ENCODE data around the gene SMTN.
"Not testable (repeated sequence)": the region's sequence is repeated elsewhere in the genome, so short reads cannot be mapped to it uniquely, and the experiment has no call there.

Gene SMTN

DNA sequence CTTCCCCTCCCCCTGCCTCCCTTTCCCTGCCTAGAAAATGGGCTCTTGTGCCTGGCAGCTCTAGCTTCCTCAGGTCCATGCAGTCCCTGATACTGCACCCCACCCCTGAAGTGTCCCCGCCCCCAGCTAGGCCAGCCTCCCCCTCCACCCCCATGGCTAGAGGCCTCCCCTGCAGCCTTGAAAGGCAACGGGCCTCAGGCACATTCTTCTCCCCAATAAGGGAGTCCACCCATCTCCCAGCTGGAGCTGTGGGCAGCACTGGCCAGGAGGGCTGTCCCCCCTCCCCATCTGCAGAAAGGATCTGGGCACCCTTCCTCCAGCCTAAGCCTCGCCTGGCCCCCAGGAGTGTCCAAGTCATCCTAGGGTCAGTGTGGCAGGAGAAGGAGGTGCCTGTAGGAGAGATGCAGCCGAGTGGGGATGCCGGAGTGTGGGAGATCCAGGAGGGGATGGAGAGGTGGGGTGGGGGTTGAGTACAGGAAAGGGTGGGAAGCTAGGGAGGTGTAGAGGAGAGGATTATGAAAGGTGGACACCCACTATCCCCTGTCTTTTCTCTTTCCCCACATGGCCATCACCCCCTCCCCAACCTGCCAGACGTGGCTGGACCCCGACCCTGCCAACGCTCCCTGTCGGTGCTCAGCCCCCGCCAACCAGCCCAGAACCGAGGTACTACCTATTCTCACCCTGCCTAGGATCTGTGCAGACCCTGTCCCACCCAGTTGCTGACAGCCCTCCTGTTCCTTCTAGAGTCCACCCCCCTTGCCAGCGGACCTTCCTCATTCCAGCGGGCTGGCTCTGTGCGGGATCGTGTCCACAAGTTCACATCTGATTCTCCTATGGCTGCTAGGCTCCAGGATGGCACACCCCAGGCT is 9.3 kb downstream of the SMTN start:
- DNase-seq = peak; percentile 49

DNA sequence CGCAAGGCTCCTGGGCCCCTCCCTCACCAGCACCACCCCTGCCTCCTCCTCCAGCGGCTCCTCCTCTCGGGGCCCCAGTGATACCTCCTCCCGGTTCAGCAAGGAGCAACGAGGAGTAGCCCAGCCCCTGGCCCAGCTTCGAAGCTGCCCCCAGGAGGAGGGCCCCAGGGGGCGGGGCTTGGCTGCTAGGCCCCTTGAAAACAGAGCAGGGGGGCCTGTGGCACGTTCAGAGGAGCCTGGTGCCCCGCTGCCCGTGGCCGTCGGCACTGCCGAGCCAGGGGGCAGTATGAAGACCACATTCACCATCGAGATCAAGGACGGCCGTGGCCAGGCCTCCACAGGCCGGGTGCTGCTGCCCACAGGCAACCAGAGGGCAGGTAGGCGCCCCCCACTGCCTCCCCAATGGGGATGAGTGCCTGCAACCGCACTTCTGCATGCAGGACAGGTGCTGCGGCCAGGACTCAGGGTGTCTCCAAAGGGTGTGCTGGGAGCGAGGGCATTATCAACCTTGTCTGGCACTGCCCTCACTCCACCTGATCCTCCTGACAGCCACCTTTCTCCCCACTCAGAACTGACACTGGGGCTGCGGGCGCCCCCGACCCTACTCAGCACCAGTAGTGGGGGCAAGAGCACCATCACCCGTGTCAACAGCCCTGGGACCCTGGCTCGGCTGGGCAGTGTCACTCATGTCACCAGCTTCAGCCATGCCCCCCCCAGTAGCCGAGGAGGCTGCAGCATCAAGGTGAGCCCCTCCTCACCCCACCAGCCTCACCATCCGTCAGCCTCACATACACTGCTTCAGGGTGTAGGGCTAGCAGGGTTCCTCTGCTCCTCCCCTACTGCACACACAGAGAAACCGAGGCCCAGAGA is 10.2 kb downstream of the SMTN start:
- DNase-seq = no peak

DNA sequence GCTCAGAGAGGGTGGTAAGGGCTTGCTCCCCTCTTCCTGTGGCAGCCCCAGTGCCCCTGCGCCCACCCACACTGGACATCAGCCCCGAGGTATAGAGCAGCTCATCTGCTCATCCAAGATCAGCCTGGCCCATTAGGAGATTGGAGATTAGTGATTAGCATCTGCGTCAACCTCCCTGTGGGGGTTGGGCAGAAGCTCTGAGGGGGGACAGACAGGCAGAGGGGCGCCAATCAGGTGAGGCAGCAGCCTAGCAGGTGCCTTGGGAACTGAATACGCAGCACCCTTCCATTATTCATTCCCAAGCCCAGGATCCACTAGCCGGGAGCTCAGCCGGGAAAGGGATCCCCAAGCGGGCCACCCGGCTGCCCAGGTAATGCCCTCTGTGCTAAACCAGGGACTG is 11.0 kb downstream of the SMTN start:
- no peak for DNase-seq

DNA sequence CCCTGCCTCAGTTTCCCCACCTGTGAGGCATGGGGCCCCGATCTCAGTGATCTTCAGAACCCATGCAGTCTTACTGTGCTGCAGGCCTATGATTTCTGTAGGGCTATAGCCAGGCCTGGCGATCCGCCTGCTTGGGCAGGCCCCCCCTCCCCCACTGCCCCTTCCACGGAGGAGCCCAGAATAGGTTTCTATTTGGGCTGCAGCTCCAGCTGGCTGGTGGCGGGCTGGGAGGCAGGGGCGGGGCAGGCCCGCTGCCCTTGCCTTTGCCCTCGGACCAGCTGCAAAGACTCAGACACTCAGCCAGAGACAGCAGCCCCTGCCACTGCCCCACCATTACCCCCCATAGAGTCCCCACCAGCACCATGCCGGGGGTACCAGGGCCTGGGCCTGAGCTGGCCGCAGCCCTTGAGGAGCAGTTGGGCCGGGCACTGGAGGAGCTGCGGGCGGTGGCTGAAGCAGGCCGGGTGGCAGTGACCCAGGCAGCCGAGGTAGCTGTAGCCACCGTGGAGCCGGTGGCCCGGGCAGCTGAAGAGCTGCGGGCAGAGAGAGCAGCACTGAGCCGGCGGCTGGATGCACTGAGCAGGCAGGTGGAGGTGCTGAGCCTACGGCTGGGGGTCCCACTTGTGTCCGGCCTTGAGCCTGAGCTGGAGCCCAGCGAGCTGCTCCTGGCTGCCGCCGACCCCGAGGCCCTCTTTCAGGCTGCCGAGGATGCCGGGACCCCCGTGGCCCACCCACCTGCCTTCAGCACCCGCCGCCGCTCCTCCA is 12.2 kb downstream of the SMTN start:
- no peak for DNase-seq

DNA sequence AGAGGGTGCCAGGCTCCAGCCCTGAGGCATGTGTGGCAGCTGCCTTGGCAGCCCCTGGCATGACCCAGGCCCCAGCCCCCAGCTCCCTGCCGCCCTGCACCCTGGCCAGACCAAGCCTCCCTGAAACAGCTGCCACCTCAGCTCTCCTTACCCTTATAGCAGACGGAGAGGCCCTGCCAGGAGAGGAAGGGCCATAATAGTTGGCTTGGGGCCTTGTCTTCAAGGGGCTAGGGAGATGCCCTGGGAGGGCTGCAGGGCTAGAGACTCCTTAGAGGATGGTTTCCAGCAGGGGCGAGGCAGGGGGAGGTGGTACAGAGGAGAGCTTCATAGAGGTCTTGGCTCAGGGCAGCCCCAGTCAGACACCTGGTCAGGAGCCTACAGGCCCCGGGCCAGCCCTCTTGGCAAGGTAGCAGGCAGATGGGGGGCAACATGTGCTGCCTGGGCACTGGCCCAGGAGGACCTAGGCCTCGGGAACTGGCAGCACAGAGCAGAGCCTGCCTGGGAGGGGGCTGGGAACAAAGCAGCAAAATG is 13.0 kb downstream of the SMTN start:
- DNase-seq = no peak

DNA sequence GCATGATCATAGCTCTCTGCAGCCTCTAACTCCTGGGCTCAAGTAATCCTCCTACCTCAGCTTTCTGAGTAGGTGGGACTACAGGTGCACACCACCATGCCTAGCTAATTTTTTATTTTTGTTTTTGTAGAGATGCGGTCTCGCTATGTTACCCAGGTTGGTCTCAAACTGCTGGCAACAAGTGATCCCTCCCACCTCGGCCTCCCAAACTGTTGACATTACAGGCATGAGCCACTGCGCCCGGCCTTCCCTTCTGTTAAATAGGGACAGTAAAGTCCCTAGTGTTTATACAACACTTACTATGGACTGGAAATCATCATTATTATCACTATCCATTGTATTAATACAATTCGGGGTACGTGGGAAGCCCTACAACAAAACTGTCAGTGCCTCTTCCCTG is 13.6 kb downstream of the SMTN start:
- no peak for DNase-seq

DNA sequence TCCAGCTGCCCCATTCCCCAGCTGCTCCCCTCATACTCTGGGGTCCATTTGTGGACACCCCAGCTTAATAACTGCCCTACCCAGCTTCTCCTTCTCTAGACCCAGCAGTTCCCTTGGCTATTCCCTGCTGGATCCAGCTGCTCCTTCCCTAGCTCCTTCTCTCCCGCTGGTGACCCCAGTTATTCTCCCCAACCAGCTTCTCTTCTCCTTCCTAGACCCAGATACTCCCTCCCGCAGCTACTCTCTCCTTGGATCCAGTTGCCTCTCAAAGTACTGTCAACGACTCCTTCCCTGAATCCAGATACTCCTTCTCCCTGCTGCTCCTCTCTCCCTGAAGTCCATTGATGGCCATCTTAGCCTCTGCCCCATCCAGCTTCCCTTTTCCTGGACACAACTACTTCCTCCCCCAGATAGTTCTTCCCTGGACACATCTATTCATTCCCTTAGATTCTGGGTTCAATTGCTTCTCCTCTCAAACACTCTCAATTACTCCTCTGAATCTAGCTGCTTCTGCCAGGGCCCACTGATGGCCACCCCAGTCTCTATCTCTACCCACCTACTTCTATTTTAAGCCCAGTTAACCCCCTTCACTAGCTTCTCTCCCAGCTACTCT is 14.6 kb downstream of the SMTN start:
- DNase-seq = no peak

DNA sequence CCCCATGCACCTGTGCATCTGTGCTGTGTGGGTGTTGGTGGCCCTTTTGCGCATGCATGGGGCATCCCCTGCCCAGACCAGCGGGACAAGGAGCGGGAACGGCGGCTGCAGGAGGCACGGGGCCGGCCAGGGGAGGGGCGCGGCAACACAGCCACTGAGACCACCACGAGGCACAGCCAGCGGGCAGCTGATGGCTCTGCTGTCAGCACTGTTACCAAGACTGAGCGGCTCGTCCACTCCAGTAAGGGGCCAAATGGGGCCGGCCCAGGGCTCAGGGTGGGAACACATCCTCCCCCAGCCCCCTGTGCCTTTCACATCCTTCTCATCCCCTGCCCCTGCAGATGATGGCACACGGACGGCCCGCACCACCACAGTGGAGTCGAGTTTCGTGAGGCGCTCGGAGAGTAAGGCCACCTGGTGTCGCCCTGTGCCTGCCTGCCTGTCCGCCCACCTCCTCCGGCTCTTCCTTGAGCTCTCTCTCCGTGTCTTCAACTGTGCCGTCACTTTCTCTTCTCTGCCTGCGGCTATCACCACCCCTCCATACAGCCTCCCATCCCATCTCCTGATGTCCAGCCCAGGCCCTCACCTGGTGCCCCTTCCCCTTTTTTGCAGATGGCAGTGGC is 15.7 kb downstream of the SMTN start:
- no peak for DNase-seq

DNA sequence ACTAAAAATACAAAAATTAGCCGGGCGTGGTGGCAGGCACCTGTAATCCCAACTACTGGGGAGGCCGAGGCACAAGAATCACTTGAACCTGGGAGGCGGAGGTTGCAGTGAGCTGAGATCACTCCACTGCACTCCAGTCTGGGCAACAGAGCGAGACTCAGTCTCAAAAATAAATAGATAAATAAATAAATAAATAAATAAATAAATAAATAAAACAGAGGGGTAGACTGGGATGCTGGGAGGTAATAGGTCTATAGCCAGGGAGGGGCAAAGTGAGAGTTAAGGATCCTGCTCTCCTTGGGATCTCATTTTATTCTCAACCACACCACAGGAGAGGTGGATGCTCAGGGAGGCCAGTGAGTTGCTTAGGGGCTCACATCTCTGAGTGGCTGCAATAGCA is 16.4 kb downstream of the SMTN start:
- not testable (repeated sequence) for DNase-seq

DNA sequence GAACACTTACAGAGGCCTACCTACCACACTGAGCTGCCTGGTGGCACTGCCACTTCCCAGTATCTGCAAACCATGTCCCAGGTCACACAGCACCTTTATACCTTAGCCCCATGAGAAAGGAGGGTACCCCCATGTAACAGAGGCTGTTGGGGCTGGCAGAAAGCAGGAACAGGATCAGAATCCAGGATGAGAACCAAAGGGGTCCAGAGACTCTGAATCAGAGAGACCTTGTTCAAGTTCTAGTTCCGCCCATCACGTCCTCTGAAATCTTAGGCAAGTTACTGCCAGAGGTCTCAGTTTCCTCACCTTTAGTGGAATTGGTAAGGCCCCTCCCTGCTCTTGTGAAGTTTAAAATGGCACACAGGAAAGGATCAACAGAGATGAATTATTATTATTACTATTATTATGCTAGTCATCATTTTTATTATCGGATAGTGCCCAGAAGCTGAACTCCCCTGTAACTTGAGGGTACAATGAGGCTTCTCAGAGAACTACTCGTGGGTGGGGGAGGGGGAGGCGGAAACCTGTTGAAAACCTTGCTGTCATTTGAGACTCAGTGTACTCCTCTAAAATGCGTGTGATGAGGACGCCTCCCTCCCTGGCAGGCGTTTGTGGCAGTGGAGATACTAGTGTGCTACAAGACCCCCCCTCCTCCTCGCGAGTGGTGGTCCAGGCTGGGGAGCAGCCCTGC is 17.0 kb downstream of the SMTN start:
- DNase-seq = no peak

DNA sequence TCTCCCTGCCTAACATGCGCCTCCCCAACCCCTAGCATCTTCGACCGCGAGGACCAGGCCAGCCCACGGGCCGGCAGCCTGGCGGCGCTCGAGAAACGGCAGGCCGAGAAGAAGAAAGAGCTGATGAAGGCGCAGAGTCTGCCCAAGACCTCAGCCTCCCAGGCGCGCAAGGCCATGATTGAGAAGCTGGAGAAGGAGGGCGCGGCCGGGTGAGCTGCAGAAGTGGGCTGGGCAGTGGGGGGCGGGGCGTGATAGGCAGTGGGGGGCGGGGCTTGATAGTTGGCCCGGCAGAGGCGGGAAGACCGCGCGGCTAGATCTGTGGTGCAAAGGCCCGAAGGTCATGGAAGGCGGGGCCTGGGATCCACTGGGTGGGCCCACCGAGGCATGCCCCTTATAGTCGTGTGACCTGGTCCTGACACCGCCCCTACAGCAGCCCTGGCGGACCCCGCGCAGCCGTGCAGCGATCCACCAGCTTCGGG is 17.6 kb downstream of the SMTN start:
- DNase-seq = no peak

DNA sequence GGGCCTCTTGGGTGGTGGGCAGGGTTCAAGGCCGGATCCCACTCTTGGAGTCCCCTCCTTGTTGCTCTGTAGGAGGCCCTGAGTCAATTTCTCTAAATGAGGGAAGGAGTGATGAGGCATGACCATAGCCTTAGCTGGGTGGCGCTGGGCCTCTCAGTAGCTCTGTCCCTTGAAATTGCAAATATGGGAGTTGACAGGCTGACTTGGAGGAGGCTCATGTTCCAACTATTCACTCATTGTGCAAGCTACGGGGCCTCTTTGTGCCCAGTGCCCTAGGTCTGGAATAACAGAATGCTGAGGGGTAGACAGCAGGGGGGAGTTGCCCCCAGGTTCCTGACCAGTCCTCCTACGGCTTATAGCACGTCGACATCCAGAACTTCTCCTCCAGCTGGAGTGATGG is 18.3 kb downstream of the SMTN start:
- DNase-seq = no peak

DNA sequence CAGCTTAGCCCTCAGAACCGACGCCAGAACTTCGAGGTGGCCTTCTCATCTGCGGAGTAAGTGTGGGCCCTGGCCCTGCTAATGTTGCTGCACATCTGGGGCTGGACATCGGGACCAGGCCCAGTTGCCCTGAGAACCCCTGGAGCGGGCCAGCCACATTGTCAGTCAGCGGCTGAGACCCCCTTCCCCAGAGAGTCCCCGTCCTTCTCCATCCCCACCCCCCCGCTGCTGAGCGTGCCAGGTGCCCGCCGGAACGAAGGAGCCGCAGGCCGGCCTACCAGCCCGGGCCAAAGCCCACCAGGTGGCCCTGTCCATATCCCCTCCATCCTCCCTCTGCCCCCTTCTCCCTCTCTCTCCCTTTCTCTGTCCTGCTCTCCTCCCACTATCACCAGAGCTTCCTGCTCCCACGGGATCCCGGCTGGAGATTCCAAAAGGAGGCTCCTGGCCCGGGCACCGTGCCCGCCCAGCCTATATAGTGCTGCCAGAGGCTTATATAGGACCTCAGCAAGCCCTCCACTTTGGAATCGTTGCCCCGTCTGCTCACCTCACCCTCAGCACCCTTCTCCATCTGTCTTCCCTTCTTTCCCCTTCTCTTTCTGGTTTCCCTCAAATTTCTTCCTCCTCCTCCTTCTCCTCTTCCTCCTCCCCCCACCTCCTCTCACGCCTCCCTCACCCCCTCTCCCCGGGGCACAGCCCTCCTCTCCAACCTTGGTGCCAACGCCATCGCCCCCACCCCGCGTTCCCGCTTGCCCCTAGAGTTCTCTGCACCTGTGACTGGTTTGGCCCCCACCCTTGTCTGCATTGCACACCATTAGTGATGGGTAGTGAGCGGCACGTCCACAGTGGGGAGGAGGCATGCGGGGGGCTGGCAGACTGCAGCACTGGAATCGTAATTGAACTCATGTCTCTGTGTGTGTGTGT is 19.0 kb downstream of the SMTN start:
- DNase-seq = no peak

DNA sequence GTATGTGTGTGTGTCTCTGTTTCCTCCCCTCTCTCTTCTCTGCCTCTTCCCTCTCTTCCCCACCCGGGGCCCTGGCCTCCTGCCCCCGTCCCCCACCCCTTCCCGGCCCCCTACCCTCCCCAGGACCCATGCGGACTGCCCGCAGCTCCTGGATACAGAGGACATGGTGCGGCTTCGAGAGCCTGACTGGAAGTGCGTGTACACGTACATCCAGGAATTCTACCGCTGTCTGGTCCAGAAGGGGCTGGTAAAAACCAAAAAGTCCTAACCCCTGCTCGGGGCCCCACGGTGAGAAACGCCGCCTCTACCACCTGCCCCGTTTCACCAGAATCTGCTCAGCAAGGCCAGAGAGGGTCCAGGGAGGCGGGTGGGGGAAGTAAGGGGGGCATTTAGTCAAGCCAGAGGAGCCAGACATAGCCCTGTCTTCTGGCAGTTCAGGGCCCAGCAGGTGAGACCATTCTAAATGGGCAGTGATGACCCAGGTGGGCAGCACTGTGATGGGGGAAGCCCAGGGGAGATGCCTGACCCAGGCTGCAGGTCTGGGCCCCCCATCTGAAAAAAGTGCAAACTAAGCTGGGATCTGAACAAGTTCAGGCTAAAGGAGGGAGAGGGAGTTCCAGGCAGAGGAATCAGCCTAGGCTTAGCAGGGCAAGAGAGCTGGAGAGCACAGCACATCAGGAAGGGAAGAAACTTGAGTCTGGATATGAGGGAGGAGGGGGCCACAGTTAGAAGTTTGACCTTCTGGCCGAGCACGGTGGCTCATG is 19.8 kb downstream of the SMTN start:
- no peak for DNase-seq

DNA sequence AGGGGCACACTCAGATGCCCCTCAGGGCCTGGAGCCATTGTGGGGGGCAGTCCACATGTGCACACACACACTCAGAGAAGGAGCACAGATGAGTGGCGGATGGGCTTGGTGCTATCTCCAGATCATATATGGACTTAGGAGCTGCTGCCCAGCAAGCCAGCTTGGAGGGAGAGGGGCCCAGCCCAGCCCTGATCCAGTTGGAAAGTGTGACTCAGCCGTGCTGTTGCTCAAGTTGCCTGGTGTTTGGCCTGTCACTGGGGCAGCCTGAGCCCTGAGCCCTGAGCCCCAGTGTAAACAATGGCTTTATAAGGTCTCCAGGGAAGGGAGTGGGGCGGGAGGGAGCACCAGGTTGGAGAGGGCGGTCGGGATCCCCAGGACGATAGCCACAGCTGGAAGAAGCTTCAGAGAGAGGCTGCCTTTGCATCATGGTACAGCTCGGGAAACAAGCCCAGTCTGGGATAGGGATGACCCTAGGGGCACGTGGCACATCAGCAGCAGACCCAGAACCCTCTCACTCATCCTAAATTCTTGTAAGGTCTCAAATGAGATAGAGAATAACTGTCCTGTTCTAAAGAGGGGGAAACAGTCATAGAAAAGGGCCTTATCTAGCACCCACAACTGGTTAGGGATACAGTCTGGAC is 21.4 kb downstream of the SMTN start:
- peak; percentile 86 for DNase-seq

DNA sequence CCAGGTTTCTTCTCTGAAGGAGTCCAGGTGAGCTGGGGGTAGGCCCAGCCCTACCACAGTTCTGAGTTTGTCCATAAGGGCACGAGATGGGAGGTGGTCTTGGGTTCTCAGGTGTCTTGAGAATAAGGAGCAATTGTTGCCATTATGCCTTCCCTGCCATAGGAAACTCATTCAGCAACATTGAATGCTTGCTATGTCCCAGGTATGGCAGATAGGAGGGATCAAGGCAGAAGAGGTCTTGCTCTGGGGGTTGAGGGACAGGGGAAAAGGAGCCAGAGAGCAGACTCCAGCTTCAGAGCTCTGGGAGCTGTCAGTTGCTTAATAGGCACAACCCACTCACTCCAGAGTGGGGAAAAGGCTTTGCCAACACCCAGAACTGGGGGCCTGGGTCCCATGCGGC is 22.0 kb downstream of the SMTN start:
- no peak for DNase-seq

DNA sequence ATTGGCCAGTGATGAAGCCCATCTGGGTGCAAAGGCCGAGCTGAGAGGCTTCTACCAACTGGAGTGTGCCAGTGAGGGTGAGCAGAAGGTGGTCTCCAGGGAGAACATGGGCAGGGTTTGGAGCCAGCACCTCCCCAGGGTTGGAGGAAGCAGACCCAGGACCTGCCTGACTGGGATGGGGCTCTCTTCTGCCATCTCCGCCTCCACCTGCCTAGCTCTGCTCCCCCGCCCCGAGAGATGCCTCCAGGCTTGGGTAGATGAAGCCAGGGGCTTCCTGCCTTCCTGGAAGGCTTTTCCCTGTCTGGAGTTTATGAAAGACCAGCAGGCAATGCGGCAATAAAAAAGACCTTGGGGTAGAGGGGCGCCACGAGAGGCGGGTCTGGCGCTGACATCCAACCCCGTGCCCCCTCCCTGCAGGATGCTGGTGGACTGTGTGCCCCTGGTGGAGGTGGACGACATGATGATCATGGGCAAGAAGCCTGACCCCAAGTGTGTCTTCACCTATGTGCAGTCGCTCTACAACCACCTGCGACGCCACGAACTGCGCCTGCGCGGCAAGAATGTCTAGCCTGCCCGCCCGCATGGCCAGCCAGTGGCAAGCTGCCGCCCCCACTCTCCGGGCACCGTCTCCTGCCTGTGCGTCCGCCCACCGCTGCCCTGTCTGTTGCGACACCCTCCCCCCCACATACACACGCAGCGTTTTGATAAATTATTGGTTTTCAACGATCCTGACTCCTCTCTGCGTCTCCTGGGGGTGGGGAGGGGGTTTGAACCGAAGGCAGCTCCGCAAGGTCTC is 23.0 kb downstream of the SMTN start:
- no peak for DNase-seq

DNA sequence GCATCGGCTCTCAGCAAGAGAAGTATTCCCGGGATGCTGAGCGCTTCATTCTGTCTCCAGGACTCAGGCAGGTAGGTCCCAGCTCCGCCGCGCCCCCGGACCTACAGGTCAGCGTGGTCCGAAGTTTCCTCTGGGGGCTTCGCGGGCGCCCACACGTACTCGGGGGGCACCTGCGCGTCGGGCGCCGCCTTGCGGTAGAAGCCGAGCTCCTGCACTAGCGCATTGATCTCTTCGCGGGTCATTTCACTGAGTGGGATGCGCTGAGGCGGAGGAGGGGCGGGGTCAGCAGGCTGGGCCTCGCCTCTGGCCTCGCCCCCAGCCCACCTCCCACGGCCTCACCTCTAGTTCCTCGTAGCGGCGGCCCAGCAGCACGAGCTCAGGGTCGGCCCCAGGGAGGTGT is 23.8 kb downstream of the SMTN start:
- no peak for DNase-seq

Data from fibroblast of skin of scalp (primary cell).